Spleen (tissue), 7 donors: ENCODE results near the gene GNB1.

Source experiments
- CTCF ChIP-seq, 11 experiments: fragments of 200-600 bp in 7 of 11; fragments of 450-650 bp in 4 of 11; sonication (generic) in 4 of 11; IDR thresholded peaks in 8 of 11; conservative IDR thresholded peaks in 3 of 11; 1 replicate in 7 of 11; 2 replicates in 4 of 11; pipeline versions ENCODE4 v1.4.0 to v1.8.0; 2016 to 2021; ENCODE audit warnings: antibody characterized with exemption in 11 of 11, inconsistent platforms in 4 of 11, mild to moderate bottlenecking in 1 of 11
- POLR2A ChIP-seq, 3 donors: fragments of 450-650 bp; IDR thresholded peaks; one replicate each; pipeline ENCODE4 v1.5.1; 2017; ENCODE audit warnings: antibody characterized with exemption in 3 of 3, mild to moderate bottlenecking in 1 of 3
- donor health status: DM: no; HTN: no; CAD: no; lungs with moderate emphysema.
- donor health status: DM: no; HTN: no; CAD: no.
- donor health status: DM: no; HTN: no; CAD: no.

GRCh38 chr1:1872329-1872994, 18.4 kb downstream of the GNB1 start:
- TF ChIP-seq POLR2A (IDR thresholded peaks at IDR 0.05) (no peak), CTCF (IDR thresholded peaks at IDR 0.05 in 8 of 11, conservative IDR thresholded peaks at IDR 0.05 in 3 of 11) (no peak)
